Gastroesophageal sphincter (tissue), 4 donors: ENCODE data around the gene GABRD. TPM values are rescaled to one million over a fixed set of nuclear protein-coding genes. Genes with fewer than 3 reads are reported as not detected.

Source experiments
- ATAC-seq: fragments of 150-250 bp; one replicate; pipeline ENCODE4 v1.9.1; 2016; ENCODE audit warnings: mild to moderate bottlenecking, moderate library complexity
- H3K27ac ChIP-seq, 4 donors: fragments of 200-600 bp; sonication (generic) in 3 of 4; 1 replicate in 3 of 4; 2 replicates in 1 of 4; pipeline ENCODE4 v1.5.1; 2016 to 2019
- H3K27me3 ChIP-seq: fragments of 200-600 bp; sonication (generic); one replicate; pipeline ENCODE4 v1.5.1; 2019
- H3K36me3 ChIP-seq, 2 donors: fragments of 200-600 bp; sonication (generic); one replicate each; pipeline ENCODE4 v1.5.1; 2019; ENCODE audit warnings: control low read depth in 1 of 2
- H3K4me1 ChIP-seq, 3 donors: fragments of 200-600 bp; sonication (generic); 1 replicate in 2 of 3; 2 replicates in 1 of 3; pipeline ENCODE4 v1.5.1; 2016 to 2019; ENCODE audit warnings: control low read depth in 2 of 3
- H3K4me3 ChIP-seq, 2 donors: fragments of 200-600 bp; sonication (generic); one replicate each; pipeline ENCODE4 v1.5.1; 2019; ENCODE audit warnings: mild to moderate bottlenecking in 1 of 2, moderate library complexity in 1 of 2
- H3K9me3 ChIP-seq, 3 donors: fragments of 200-600 bp; sonication (generic); one replicate each; pipeline ENCODE4 v1.5.1; 2017 to 2019; ENCODE audit warnings: control low read depth in 2 of 3
- EP300 ChIP-seq: sonication (generic); formaldehyde crosslinking; IDR thresholded peaks from one replicate; pipeline ENCODE4 v1.6.1; 2017; ENCODE audit warnings: antibody characterized with exemption, mild to moderate bottlenecking
- POLR2A ChIP-seq, 2 donors: fragments of 450-650 bp; IDR thresholded peaks; one replicate each; pipeline ENCODE4 v1.6.1; 2017; ENCODE audit warnings: antibody characterized with exemption in 2 of 2, mild to moderate bottlenecking in 2 of 2, moderate library complexity in 1 of 2
- POLR2AphosphoS5 ChIP-seq: sonication (generic); formaldehyde crosslinking; IDR thresholded peaks from one replicate; pipeline ENCODE4 v1.6.1; 2017; ENCODE audit warnings: antibody characterized with exemption
- WGBS, 2 donors: methylation state at CpG; one replicate each; pipeline ENCODE4 v1.1.5; 2018; ENCODE audit warnings: low coverage in 1 of 2; 5-methylcytosine and 5-hydroxymethylcytosine counted together
- total RNA-seq, 4 donors: library from RNA; depleted of rRNA; stranded (reverse); fragments of >200 nt; gene quantifications; one replicate each; pipeline ENCODE4 v1.1.0, GENCODE V29; 2016
- TF ChIP-seq, protein P1 (sequence below), 4 experiments: fragments of 200-600 bp in 2 of 4; fragments of 450-650 bp in 2 of 4; sonication (generic) in 1 of 4; IDR thresholded peaks; one replicate each; pipeline ENCODE4 v1.5.1; 2017 to 2019; ENCODE audit warnings: antibody characterized with exemption in 4 of 4, mild to moderate bottlenecking in 2 of 4, moderate library complexity in 2 of 4

GABRD gene
- total RNA-seq, 4 donors from 2014 or later, result 0.73 TPM; not detected in 3

DNA sequence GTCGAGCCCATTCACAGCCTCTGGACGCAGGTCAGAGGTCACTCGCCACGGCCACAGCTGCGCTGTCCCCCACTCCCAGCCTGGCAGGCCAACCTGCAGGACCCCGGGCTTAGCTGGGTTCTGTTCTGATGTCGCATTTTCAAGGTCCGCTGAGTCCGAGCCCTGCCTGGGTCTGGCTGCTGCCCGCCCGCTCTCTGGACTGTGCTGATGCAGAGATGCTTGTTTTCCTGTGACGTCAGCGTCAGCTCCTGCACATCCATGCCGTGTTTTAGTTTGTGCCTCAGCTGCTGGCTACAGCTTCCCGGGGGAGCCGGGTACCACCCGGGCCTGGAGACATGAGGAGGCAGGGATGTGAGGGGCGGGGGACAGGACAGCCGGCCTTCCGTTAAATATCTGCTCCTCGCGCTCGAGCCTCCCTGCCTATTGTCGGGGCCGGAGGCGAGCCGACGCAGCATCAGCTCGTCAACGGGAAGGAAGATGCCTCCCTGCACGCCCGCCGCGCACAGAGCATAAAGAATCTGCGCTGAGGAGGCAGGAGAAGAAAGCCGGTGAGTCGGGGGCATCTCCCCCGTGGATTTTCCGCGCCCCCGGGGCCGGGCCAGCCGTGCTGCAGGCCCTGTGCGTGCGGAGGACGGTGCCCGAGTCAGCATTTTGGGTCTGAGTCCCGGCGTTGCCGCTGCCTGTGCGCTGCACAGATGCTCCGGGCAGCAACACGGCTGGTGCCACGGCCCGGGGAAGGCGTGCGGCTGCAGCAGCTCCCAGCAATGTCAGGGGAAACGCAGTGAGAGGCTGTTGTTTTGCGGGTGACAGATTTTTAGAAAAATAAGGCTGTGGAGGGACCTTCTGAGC is 54.5 kb downstream of the GABRD start:
- 47% methylated on average over 3 of the region's 59 CpGs; no CpG with 5 or more reads in 1 of the 2 donors for WGBS, 2 donors
- Histone ChIP-seq H3K27me3 (peaks cover 83% of the 10 kb centered on the region), H3K36me3 (no peaks in the 10 kb centered on the region), H3K4me3 (peak overlapping the region in 1 of 2 donors; percentile 14), H3K9me3 (peaks cover 0 to 26% (median 0%) of the 10 kb centered on the region in 3 donors), H3K4me1 (no peaks in the 10 kb centered on the region), H3K27ac (no peak overlapping the region)
- TF ChIP-seq, protein P1, sequence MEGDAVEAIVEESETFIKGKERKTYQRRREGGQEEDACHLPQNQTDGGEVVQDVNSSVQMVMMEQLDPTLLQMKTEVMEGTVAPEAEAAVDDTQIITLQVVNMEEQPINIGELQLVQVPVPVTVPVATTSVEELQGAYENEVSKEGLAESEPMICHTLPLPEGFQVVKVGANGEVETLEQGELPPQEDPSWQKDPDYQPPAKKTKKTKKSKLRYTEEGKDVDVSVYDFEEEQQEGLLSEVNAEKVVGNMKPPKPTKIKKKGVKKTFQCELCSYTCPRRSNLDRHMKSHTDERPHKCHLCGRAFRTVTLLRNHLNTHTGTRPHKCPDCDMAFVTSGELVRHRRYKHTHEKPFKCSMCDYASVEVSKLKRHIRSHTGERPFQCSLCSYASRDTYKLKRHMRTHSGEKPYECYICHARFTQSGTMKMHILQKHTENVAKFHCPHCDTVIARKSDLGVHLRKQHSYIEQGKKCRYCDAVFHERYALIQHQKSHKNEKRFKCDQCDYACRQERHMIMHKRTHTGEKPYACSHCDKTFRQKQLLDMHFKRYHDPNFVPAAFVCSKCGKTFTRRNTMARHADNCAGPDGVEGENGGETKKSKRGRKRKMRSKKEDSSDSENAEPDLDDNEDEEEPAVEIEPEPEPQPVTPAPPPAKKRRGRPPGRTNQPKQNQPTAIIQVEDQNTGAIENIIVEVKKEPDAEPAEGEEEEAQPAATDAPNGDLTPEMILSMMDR (IDR thresholded peaks at IDR 0.05), result no peak
- no peak for TF ChIP-seq POLR2A (IDR thresholded peaks at IDR 0.05)
- TF ChIP-seq EP300, result no peak
- no peak for TF ChIP-seq POLR2AphosphoS5
- ATAC-seq, result no peak

DNA sequence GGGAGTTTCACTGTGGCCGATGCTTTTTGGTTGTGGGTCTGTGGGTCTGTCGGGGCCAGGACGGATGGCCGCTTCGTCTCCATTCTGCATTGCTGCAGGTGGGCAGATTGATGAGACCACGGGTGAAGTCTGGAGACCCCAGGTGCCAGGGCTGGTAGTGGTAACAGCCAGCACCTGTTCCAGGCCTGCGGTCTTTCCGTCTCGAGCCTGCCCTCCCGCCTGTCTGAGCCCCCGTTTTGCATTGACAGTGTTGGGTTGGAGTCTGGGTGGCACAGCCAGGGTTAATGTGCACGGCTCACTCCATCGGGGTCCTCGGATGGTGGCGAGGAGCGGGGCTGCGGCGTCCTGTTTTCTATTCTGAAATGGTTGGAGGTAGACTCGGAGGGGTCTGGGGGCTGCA is 55.3 kb downstream of the GABRD start:
- 53% methylated on average over 3 of the region's 19 CpGs; no CpG with 5 or more reads in 1 of the 2 donors for WGBS, 2 donors
- no peak overlapping the region for H3K27ac ChIP-seq
- H3K36me3 ChIP-seq, result no peaks in the 10 kb centered on the region
- H3K4me1 ChIP-seq, result no peaks in the 10 kb centered on the region
- ATAC-seq, result no peak
- H3K27me3 ChIP-seq, result peaks cover 76% of the 10 kb centered on the region
- H3K9me3 ChIP-seq, result peaks cover 0 to 34% (median 0%) of the 10 kb centered on the region in 3 donors
- TF ChIP-seq EP300 (no peak), POLR2A (IDR thresholded peaks at IDR 0.05) (no peak), POLR2AphosphoS5 (no peak)
- TF ChIP-seq, protein P1 (IDR thresholded peaks at IDR 0.05), result no peak
- H3K4me3 ChIP-seq, result no peak overlapping the region

DNA sequence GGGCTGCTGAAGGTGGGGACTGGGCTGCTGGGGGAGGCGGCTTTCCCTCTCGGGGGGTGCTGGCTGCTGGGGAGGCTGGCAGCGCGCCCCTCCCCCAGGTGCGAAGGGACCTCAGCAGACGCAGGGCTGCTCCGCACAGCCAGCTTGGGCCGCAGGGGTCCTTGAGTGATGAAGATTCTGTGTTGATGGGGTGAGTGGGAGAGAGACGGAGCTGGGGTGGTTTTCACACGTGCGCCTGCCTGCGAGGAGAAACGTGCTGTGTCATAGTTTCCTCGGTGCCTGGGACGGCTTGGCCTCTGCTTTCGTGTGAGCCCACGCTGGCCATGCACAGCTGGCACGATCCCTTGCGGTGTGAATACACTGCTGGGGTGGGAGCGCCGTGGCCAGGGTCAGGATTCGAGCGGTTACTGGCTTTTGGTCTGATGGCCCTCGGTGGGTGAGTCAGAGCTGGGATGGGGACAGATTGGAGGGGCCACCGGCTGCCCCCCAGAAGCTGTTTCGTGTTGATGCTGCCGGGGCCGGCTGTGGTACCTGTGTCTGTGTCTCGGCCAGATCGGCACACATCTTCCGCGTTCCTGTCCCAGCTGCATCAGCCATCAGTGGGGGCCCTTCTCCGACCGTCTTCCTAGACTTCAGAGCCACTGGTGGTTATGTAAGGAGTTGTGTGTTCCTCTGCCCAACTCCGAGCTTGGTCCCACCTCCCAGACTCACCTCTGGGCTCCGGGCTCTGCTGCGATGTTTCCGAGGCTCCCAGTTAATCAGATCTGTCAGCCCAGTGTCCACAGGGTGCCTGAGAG is 56.0 kb downstream of the GABRD start:
- peaks cover 0 to 41% (median 0%) of the 10 kb centered on the region in 3 donors for H3K9me3 ChIP-seq
- no CpG with 5 or more reads among the region's 38 CpGs for WGBS, 2 donors
- H3K27me3 ChIP-seq, result peaks cover 68% of the 10 kb centered on the region
- no peaks in the 10 kb centered on the region for H3K4me1 ChIP-seq
- ATAC-seq, result no peak
- no peak overlapping the region for H3K4me3 ChIP-seq
- no peaks in the 10 kb centered on the region for H3K36me3 ChIP-seq
- TF ChIP-seq, protein P1 (IDR thresholded peaks at IDR 0.05), result no peak
- no peak overlapping the region for H3K27ac ChIP-seq

DNA sequence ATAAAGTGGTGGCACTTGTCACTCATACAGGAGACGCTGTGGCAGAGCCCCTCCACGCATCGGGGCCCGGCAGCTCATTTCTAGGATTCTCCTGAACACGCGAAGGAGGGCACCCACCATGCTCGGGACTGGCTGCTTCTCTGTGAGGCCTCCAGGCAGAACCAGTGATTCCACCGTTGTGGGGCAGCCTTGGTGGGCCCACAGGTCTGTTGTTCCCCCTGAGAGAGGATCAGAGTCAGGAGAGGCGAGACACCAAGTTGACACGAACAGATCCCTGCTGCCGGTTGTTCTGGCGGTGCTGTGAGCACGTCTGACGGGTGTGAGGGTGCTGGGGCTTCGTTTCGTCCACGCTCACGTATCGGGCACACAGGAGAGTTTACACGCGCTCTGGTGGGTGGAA is 57.7 kb downstream of the GABRD start:
- no peak overlapping the region for H3K4me3 ChIP-seq
- WGBS, 2 donors, result 80 to 95% methylated on average over 2 to 7 of the region's 21 CpGs
- ATAC-seq, result no peak
- TF ChIP-seq, protein P1 (IDR thresholded peaks at IDR 0.05), result no peak
- H3K27ac ChIP-seq, result no peak overlapping the region
- no peaks in the 10 kb centered on the region for H3K36me3 ChIP-seq
- H3K9me3 ChIP-seq, result peaks cover 0 to 49% (median 0%) of the 10 kb centered on the region in 3 donors
- peaks cover 63% of the 10 kb centered on the region for H3K27me3 ChIP-seq
- H3K4me1 ChIP-seq, result no peaks in the 10 kb centered on the region
